MM.1S (cell line): ENCODE data around the gene ATP2A2.

Experiments
- CTCF ChIP-seq: fragments of 300-600 bp; sonication (generic); IDR thresholded peaks from 2 replicates; pipeline ENCODE4 v1.5.1; 2016; ENCODE audit warnings: antibody characterized with exemption, low read length, mixed read lengths
- EZH2phosphoT487 ChIP-seq: fragments of 300-600 bp; sonication (generic); IDR thresholded peaks from 2 replicates; pipeline ENCODE4 v1.6.1; 2018; ENCODE audit warnings: antibody characterized with exemption, low read length

GRCh38 chr12:110266980-110267620 lies 13.9 kb upstream of the ATP2A2 start:
- TF ChIP-seq CTCF (no peak), EZH2phosphoT487 (no peak)
